ENCODE results near the gene NELFCD. TPM values are rescaled to one million over a fixed set of nuclear protein-coding genes. Genes with fewer than 3 reads are reported as not detected.

NELFCD gene
- total RNA-seq, 1 donor: 46.7 TPM

Other genes with a start within 250 kb of the NELFCD start
- gene GNAS-AS1, start 130.4 kb upstream of the NELFCD start, total RNA-seq: 0.72 and 1.5 TPM in 2 replicates
- 366 and 374 TPM in 2 replicates for gene GNAS, start 128.5 kb upstream of the NELFCD start, total RNA-seq
- 223 and 264 TPM in 2 replicates for gene CTSZ, start 26.0 kb downstream of the NELFCD start, total RNA-seq
- not detected in 2 replicates for gene TUBB1, start 38.2 kb downstream of the NELFCD start, total RNA-seq
- gene ATP5F1E, start 51.1 kb downstream of the NELFCD start, total RNA-seq: 19.5 and 23.0 TPM in 2 replicates
- gene PRELID3B, start 61.5 kb downstream of the NELFCD start, total RNA-seq: 68.4 and 72.2 TPM in 2 replicates
- gene ZNF831, start 182.6 kb downstream of the NELFCD start, total RNA-seq: not detected in 2 replicates

Data from osteoblast (primary cell).